ENCODE results near the gene CCDC92.

DNA sequence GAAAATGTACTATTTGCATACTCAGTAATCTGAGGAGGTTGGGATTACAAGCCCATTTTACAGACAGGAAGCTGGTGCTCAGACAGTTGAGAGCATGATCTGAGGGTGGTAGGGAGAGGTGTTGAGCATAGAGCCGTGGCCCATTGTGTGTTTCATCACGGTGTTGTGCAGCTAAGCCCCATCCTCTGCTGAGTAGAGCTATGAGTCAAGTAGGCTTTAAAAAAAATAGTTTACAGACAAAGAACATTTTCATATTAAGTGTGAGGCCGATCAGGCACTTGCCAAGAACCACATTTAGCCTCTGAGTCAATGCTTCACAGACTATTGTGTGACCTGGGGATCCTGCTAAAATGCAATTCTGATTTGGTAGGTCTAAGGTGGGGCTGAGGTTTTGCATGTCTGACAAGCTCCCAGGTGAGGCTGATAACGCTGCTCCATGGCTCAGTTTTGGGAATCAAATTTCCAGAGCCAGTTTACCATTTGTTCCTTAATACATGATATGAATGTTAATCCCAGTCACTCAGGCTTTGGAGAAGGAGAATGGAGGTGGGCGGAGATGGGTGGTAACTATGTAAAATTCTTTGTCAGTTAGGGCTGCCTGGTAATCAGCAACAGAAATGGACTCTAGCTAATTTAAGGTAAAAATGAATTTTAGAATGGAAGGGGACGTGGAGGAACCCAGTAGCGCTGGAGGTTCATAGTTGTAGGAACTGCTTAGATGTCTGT lies 22.6 kb upstream of the CCDC92 start:
- no peak for TF ChIP-seq EZH2 (IDR thresholded peaks at IDR 0.05; ENCODE audit: borderline replicate concordance)
- TF ChIP-seq, protein P1, sequence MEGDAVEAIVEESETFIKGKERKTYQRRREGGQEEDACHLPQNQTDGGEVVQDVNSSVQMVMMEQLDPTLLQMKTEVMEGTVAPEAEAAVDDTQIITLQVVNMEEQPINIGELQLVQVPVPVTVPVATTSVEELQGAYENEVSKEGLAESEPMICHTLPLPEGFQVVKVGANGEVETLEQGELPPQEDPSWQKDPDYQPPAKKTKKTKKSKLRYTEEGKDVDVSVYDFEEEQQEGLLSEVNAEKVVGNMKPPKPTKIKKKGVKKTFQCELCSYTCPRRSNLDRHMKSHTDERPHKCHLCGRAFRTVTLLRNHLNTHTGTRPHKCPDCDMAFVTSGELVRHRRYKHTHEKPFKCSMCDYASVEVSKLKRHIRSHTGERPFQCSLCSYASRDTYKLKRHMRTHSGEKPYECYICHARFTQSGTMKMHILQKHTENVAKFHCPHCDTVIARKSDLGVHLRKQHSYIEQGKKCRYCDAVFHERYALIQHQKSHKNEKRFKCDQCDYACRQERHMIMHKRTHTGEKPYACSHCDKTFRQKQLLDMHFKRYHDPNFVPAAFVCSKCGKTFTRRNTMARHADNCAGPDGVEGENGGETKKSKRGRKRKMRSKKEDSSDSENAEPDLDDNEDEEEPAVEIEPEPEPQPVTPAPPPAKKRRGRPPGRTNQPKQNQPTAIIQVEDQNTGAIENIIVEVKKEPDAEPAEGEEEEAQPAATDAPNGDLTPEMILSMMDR (IDR thresholded peaks at IDR 0.05; ENCODE audit: poor library complexity) = no peak

Data from hepatocyte (in vitro differentiated cells).